GM19397 (cell line): ENCODE measurements around the gene KLK15.
"Not testable (repeated sequence)": the region's sequence is repeated elsewhere in the genome, so short reads cannot be mapped to it uniquely, and the experiment has no call there.

Source experiments
- ATAC-seq: cut with Tn5 transposase; IDR thresholded peaks from one replicate; pipeline ENCODE4 v1.9.1; 2021; ENCODE audit warnings: mild to moderate bottlenecking, moderate library complexity; ENCODE audit not compliant: unreplicated experiment

KLK15 gene

DNA sequence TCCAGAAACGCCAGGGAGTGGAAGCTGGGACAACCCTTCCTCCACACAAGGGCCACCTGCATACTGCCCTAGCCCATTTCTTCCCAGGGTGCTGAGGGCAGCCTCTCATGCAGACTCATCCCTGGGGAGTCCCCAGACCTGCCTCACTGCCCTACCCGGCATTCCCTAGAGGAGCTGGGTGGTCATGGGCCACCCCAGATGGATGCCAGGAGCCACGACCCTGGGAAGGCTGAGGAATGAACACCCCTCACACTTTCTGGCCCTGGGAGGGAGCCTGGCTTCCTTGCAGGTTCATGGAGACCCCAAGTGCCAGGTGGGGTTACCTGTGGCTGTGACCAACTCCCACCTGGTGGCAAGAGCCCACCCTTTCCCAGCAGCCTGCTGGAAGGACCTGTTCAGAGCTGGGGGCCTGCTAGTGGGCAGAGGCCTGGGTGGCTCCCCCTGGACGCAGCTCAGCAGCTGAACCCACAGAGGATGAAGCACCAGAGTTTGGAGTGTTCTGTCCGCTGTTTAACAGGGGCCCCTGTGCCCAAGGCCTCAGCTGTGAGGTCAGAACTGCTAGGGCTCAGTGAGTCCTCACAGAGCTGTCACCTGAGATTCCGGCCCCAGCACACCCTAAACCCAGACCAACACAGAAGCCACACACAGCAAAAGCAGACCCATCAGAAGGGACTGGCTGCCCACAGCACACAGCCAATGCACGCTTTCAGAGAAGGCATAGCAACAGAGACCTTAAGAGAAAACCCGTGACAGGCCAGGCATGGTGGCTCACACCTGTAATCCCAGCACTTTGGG lies 36.5 kb downstream of the KLK15 start:
- ATAC-seq = no peak

DNA sequence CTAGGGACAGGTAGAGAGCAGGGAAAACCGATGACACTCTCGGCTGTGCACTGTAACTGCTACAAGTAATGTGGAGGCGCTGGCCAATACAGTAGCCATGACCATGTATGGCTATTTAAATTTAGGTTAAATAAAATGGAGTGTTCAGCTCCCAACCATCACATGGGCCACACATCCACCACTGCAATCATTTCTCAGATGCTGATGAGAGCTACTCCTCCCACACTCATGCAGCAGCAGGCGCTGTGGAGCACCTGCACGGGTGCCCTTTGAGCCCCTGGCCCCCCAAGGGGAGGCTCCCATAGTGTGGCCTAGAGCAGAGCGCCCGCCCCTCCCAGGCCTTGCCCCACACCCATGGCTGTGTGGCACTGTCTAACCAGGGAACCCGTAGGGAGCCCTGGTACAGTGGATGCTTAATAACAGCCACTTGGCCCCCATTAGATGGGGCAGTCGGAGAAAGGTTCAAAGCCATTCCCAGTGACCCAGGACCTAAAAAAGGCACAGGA lies 37.2 kb downstream of the KLK15 start:
- no peak for ATAC-seq

DNA sequence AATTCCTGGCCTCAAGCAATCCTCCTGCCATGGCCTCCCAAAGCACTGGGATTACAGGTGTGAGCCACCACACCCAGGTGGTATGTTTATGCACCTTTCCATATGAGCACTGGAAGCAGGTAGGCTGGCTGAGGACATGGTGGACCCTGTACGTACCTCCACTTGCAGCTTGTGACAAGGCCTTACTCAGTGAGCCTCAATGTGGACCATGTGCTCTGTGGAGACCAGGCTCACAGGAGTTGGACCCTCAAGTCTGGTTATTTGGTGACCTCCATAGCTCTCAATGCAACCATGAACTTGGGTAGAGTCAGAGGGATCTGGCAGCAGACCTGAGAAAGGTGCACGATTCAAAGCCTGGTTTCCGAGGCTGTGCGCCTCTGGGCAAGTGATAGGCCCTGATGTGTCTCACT lies 37.7 kb downstream of the KLK15 start:
- ATAC-seq = no peak

DNA sequence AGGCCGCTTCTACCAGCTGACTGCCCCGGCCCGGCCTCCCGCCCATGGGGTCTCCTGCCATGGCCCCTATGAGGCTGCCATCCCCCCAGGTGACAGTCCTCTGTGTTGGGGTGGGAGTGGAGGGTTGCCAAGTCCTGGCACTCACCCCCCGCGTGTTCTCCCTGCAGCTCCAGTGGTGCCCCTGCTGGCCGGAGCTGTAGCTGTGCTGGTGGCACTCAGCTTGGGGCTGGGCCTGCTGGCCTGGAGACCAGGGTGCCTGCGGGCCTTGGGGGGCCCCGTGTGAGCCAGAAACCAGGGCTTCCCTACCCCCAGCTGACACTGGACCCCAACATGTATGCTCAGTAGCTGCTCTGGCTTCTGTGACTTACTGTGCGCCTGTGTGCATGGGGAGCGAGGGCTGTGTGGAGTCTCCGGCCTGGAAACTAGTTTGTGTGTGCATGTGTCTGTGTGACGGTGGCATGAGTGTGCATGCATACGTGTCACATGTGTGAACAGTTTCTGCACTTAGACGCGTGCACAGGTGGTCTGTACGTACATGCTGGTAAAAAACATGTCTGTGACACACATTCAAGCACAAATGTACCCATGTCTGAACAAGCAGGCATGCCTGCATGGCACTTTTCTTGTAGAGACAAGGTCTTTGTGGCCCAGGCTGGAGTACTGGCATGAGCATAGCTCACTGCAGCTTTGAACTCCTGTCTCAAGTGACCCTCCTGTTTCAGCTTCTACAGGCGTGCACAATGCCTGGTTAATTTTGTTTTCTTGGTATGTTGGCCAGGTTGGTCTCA lies 38.3 kb downstream of the KLK15 start:
- ATAC-seq = no peak

DNA sequence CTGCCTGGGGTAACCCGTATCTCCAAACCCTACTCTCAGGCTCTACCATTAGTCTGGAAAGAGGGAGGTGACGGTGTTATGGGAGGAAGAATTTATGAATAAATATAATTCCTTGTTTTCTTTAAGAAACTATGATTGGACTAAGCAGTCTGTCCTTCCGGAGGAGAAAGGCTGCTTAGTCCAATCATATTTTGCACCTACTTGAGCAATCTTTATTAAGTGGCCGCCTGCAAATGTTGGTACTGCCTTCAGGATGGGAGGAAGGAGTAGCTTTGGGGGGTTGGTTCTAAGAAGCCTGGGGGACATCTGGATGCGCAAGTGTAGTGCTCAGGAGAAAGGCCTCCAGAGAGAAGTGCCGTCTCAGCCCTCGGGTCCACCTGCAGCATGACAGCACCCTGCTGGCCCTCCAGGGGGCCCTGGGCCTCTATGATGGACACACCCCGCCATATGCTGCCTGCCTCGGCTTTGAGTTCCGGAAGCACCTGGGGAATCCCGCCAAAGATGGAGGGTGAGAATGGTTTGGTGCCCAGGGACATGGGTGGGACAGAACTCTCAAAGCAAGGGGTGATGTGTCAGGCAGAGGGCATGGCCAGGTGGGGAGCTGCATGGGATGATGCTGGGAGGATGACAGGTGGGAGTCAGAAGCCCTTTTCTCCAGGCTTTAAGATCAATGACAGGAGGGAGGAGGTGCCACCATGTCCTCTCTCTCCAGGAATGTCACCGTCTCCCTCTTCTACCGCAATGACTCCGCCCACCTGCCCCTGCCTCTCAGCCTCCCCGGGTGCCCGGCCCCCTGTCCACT lies 39.1 kb downstream of the KLK15 start:
- ATAC-seq = no peak

DNA sequence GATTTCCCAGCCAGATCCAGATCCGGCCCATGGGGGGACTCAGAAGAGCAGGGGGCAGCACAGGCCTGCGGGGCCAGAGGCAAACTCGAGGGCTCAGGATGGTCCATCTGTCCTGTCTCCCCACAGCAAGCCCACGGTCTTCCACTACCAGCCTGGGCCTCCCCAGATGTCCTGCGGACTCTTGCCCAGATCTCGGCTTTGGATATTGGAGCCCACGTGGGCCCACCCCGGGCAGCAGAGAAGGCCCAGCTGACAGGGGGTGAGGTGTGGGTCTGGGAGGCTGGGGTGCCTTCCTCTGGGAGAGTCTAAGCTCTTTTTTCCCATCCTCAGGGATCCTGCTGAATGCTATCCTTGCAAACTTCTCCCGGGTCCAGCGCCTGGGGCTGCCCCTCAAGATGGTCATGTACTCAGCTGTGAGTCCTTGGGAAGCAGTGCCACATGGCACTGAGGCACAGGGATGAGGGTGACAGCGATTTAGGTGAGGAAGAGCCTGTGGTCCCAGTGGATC lies 39.8 kb downstream of the KLK15 start:
- no peak for ATAC-seq

DNA sequence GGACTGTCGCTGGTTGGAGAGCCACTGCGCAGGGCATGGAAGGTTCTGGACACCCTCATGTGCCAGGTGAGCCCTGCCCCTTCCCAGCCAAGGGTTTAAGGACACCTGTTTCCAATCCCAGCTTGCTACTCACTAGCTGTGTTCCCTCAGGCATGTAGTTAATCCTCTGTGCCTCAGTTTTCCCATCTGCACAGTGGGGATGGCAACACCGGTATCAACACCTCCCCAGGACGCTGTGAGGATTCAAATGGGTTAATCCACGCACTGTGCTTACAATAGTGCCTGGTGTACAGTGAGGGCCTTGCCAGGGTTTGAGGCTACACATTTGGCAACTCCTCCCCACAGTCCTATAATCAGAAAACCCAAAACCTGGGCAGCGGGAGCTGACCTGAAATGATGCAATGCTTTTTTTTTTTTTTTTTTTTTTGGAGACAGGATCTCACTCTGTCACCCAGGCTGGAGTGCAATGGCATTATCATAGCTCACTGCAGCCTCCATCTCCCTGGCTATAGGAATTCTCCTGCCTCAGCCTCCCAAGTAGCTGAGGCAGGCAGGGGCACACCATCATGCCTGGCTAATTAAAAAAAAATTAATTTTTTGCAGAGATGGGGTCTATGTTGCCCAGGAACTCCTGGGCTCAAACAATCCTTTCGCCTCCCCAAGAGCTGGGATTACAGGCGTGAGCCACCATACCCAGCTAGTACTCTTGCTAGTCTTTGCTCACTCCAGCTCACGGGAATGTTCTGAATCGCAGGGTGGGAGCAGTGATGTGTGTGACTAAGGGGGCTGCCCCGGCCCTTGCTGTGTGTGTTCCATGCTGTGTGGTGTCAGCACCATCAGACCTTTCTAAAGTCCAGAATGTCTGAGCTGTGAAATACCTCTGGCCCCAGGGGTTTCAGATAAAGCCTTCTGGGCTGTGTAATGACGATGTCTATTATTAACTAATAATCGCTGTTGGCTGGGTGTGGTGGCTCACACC lies 40.8 kb downstream of the KLK15 start:
- no peak for ATAC-seq

DNA sequence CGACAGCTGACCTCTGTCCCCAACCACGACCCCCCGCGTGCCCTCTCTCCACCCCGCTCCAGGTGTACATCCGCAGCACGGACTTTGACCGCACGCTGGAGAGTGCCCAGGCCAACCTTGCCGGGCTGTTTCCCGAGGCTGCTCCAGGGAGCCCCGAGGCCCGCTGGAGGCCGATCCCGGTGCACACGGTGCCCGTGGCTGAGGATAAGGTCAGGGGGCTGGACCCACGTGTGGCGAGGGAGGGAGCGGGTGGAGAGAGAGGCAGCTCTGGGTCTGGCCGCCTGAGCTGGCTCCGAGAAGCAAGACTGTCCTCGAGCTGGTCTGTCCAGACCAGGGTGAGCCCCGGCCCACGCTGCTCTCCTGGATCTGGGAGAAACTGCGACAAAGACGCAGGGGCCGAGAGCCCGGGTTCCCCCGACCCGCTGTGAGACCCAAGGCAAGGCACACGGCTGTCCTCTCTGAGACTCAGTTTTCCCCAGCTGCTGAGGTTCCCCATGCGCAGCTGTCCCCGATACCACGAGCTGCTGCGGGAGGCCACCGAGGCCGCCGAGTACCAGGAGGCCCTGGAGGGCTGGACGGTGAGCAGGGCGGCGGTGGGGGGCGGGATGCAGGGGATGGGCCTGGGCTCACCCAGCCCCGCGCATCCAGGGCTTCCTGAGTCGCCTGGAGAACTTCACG lies 41.6 kb downstream of the KLK15 start:
- ATAC-seq = no peak

DNA sequence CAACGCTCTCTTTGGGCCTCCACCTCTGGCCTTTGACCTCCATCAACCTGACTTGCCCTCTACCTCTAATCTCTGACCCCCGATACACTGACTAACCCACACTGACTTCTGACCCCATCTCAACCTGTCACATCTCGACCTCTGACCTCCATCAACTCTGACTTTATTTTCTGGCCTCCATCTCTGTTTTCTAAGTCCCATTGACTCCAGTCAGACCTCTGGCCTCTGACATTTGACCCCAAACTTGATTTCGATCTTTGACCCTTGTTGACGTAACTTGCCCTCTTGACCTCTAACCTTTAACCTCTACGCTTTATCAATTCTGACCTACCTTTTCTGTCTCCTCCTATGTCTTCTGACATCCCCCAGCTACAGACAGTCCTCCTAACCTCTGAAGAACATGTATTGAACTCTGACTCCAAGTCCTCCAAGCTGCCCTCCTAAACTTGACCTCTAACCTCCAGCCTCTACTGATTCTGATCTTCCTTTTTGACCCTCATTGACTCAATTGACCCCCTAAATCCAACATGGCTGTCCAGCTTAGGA lies 42.4 kb downstream of the KLK15 start:
- no peak for ATAC-seq

DNA sequence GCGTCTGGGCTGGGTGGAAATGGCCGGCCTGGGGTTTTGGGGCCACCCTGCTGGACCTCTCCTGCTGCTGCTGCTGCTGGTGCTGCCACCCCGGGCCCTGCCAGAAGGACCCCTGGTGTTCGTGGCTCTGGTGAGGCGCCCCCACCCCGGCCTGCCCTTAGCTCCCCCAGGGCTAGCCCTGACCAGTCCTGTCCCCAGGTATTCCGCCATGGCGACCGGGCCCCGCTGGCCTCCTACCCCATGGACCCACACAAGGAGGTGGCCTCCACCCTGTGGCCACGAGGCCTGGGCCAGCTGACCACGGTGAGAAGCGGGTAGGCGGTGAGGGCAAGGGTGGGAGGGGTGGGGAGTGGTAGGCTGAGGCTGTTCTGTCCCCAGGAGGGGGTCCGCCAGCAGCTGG lies 43.0 kb downstream of the KLK15 start, which contains the start of gene ACP4:
Gene ACP4, plus strand, starts transcription at position 20 of the 400 bp plus-strand sequence. Its CDS starts 0 bp downstream, at position 20.
- no peak for ATAC-seq

DNA sequence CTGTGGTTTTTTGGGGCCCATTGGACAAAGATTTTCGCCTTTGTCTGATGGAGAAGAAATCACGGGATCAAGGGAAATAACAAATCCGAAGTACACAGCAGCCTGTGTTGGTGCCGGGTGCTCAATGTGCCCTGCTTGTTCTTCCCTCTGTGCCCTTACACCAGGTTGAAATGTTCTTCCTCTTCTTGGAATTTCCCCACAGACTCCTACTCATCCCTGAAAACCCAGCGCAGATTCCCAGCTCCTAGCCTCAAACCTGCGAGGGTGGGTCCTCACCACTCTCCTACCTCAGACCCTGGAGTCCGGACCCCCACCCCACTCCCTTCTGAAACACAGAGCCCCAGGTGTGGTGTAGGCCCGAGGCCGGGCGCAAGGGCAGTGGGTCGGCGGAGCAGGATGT lies 48.0 kb downstream of the KLK15 start:
- ATAC-seq = no peak

DNA sequence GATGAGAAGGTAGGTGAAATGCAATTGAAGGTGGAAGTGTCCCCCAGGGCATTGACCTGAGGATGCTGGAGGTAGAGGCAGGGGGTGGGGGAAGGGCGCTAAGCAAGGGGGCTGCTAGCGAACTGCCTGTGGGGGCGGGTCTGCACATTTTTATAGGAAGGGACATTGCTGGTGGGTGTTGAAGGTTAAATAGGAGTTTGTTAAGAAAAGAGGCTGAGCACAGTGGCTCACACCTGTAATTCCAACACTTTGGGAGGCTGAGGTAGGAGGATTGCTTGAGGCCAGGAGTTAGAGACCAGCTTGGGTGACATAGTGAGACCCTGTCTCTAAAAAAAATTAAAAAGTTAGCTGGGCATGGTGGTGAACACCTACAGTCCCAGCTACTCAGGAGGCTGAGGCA lies 48.7 kb downstream of the KLK15 start:
- ATAC-seq = no peak

DNA sequence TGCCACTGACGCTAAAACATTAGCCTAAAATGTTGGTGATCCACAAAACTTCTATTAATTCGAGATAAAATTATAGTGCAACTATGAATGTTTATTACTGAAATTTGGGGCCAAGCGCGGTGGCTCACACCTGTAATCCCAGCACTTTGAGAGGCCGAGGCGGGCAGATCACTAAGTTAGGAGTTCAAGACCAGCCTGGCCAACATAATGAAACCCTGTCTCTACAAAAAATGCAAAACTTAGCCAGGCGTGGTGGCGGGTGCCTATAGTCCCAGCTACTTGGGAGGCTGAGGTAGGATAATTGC lies 49.6 kb downstream of the KLK15 start:
- not testable (repeated sequence) for ATAC-seq

DNA sequence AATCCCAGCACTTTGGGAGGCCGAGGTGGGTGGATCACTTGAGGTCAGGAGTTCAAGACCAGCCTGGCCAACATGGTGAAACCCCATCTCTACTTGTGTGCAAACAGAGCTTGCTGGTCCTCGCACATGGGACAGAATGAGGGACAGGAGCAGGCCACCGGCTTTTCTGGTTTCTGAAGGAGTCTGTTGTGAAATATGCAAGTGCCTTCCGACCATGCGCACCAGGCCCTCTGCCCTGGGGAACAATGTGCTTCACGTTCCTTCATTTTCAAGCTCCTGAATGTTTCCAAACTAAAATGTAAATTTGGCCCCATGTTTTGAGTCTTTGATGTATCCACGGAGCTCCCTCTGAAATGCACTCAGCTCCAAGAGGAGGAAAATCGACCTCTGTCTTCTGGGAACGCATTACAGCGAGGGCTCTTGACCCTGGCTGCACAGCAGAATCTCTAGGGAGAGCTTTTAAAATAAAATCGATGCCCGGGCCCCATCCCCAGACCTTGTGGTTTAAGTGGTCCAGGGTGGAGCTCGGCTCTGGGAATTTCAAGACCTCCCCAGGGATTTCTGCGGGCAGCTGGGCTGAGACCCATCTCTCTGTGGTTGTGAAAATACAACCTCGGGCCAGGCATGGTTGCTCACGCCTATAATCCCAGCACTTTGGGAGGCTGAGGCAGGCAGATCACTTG lies 52.5 kb downstream of the KLK15 start:
- ATAC-seq = no peak

DNA sequence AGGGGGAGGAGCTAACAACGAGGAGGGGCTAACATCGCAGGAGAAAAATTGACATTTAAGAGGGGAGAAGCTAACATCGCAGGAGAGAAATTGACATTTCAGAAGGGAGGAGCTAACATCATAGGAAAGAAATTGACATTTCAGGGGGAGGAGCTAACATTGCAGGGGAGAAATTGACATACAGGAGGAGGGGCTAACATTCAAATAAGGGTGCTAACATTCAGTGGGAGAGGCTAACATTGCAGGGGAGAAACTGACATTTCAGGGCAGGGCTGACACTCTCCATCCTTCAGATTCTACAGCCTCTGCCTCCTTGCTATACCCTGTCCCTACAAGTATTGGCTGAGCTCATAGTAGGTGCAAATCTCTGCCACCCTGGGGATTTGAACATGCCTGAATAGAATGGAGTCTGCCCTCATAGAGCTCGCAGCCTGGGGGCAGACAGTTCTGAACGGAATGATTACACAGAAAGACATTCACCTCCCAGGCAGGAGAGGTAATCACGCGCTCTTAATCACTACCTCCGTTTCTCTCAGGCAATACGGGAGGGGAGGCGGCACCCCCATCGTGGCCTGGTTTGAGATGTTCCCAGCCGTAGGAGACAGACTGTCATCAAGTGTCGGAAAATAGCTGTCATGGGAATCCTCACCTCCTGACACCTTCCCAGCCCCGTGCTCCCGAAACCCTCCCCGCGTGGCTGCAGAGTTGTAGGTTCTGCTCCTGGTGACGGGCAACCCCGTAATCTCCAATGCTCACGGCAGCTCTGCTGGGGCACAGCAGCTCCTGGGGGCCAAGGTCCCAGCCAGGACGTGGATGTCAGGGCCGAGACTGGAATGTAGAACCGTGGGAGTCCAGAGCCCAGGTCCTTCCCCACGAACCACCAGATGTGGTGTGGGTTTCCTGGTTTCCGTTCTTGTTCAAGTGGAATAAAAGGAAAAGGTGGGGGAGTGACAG lies 53.6 kb downstream of the KLK15 start:
- no peak for ATAC-seq

DNA sequence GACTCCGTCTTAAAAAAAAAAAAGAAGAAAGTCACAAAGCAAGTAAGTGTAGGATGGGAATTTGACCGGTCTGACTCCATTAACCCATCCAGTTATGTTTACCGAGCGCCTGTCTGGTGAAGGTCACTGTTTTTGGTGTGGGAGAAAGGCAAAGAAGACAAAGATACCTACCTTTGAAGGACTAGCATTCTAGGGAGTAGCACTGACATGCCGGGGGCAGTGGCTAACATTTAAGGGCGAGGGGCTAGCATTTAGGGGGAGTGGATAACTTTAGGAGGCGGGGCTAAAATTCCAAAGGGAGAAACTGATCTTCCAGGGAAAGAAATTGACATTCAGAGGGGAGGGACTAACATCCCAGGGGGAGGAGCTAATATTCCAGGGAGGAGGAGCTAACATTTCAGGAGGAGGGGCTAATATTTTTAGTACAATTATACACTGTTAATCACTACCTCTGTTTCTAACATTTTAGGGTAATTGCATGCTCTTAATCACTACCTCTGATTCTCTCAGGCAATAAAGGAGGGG lies 54.4 kb downstream of the KLK15 start:
- no peak for ATAC-seq

DNA sequence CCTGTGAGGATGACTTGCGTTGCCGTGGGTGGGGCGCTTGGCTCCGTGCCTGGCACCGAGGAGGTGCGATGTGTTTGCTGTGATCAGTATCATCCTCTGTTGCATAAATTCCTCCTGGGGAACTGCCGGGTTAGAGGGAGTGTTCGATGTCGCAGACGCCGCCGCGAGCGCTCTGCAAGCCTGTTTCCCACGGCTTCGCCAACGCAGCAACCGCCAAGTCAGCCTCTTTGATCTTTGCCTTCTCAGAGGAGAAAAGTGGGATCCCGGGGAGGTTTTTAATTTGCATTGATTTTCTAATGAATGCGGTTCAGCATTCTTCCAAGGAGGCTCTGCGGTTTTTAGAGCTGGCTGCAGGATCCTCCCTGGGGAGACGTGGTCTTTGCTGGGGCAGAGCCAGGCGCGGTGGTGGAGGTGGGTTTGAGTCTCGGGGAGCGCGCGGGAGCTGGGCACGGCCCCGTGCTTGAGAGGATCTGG lies 55.5 kb downstream of the KLK15 start:
- ATAC-seq = no peak
